NK-92 (cell line): Measurements from ENCODE around the gene ASZ1.

Experiments
- DNase-seq: peaks from one replicate; lab custom pipeline; 2025; ENCODE audit not compliant: unreplicated experiment; lab: John Stamatoyannopoulos, UW

Gene ASZ1

DNA sequence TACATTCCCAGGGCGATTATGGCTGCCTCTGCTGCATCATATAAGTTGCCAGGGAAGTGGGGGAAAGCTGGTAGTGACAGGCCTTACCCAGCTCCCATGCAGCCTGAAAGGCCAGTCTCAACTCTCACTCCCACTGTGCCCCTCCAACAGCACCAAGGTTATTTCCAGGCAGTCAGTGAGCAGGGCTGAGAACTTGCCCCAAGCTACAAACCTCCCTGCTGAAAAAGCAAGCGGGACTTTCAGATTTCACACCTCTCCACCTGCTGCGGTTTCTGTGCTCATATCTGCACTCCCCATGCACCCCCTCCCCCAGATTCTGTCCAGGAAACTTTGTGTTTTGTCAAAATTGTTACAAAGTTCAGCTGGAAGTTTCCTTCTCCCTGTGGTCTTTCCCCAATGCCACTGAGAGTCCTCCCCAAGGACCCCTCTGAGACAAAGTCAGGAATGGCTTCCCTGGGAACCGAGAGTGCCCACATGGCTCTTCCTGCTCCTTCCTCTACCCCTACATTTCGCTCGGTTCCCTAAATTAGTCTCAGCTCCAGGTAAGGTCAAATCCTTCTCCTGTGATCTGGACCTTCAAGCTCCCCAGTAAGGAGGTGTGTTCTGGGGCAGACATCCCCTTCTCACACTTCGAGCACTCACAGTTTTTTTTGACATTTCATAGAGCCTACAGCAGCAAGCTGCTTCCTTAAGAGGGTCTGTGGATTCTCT, 79.2 kb downstream of the ASZ1 start:
- no peak for DNase-seq

DNA sequence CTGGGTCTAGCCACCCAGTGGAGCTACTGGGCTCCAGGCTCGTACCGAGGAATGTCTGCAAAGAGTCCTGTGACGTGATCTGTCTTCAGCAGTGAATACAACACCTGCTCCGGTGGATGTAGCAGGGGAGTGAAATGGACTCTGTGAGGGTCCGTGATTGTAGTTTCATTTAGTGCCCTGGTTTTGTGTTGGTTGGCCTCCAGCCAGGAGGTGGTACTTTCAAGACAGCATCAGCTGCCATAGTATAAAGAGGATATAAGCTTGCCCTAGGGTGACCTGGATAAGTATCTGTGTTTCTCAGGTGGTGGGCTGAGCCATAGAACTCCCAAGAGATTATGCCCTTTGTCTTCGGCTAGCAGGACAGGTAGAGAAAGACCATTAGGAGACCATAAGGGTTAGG, 79.8 kb downstream of the ASZ1 start:
- no peak for DNase-seq

DNA sequence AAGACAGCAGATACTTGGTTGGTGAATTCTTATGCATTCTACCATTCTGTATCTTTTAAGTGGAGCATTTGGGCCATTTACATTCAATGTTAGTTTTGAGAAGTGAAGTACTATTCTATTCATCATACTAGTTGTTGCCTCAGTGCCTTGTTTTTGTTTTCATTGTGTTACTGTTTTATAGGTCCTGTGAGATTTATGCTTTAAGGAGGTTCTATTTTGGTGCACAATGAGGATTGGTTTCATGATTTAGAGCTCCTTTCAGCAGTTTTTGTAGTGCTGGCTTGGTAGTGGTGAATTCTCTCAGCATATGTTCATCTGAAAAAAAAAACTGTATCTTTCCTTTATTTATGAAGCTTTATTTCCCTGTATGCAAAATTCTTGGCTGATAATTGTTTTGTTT, 81.1 kb downstream of the ASZ1 start:
- DNase-seq, result no peak

DNA sequence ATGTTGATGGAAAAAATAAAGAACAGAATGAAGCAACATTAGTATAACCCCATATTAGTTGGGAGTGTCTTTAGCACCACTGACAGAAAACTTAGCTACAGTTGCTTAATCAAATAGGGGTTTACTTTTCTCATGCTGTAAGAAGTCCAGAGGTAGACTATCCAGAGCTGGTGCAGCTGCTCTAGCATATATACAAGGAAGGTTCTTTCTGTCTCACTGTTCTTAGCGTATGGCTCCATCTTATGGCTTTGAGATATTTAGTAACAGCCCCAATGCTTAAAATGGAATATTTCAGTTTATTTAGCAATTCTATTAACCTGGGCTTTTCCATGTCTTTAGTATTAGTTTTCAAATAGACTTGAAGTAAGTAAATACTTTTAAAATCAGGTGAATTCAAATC, 89.3 kb downstream of the ASZ1 start:
- DNase-seq, result no peak

GRCh38 chr7:117333168-117333567, 94.1 kb downstream of the ASZ1 start:
- no peak for DNase-seq

- DNase-seq, result no peak
Observed at GRCh38 chr7:117332031-117332430, 95.3 kb downstream of the ASZ1 start.

GRCh38 chr7:117325836-117326235, 101.5 kb downstream of the ASZ1 start:
- no peak for DNase-seq

- no peak for DNase-seq
Observed at GRCh38 chr7:117324960-117325359, 102.3 kb downstream of the ASZ1 start.

DNA sequence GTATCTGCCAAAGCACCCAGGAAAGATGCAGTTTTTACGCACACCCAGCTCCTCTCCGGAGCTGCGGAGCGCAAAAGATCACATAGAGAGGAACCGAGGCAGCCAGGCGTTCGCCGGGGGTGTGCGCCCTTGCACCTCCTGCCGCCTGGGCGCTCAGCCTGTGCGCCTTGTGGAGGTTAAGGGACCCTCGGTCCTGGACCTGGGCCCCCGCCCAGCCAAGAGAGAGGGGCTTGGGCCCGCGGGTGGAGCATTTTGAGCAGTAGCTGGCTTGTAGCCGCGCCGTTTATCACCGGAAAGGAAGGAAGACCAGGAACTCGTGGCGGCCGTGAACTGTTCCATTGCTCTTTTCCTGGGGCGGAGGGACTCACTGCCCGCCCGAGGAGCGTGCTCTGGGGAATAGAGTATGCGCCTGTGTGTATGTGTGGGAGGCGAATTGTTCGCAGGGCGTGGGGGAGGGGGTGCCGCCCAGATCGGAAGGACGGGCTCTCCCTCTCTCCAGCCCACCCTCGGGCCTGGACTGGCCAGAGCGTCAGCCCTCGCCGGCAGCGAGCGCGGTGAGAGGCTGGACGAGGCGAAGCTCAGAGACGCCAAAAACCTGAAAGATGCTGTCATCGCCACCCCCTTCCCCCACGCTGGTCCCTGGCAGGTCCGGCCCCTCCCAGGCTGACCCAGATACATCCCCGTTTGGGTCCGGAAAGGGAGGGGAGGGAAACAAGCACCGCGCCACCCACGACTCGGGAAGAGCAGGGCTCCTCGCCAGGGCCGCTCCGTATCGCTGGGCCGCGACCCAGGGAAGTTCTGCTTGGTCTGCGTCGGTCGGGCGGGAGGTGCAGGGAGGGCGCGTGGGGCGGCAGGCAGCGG, 103.2 kb downstream of the ASZ1 start:
- DNase-seq, result no peak

DNA sequence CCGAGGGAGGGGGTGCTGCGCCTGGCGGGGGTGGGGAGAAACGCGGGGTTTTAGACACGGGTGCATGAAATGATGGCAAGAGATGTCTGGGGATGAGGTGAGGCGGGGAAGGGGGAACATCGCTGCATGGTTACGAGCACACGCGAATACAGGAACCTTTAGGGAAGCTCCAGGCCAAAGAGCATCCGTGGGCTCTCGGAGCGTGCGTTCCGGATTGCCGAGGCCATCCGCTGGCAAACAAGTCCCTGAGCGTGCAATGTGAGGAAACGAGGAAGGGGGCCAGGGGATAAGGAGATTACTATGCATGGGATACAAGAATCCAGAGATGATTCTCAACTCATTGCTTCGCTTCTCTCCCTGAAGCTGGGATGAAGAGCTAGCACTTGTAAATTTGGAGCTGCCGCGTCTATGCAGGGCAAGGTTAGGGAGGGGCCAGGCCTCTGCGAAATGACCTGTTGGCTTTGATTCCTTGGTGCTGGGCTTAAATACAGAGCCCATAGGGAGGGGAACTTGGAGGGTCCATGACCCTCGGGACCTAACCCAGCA, 103.9 kb downstream of the ASZ1 start:
- DNase-seq, result no peak

DNA sequence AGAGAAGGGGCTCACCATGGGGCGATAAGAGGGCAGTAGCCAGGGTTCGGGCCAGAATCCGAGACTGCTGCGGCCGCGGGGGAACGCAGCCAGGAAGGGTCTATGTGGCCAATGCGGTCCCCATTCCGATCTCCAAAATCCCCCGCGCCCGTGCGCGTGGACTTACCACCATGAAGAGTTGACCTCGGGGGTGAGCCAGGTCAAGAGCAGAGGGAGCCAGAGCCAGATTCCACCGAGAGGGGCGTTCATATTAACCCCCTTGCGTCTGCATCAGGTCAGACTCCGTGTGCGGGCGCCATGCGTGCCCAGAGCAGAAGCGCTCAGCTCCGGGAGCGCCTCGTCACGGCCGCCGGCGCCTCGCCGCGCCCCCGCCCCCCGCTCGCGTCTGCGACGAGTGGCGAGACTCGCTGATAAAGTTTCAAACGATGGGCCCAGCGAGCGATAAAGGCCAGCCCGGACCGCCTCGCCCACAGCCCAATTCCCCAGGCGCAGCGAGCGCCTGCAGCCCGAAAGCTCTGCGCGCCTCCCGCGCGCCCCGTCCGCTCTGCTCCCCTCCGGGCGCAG, 104.5 kb downstream of the ASZ1 start, which contains the start of gene WNT2:
WNT2 (minus strand) TSS at position 318 of the 564 bp plus-strand sequence; CDS start at position 249, 69 bp downstream.
- no peak for DNase-seq

DNA sequence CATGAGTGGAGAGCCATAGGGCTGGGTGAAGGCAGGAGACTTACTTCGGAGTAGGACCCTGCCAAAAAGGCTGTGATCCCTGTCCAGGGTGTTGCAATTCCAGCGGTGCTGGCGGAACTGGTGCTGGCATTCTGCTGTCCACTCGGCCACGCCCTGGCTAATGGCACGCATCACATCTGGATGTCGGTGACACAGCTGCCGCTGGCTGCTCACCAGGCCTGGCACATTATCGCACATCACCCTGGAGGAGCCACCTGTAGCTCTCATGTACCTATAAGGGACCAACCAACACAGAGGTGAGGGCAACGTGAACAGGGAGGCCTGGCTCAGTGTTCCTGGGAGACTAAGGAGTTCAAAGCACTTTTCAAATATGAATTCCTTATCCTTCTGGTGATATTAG, 106.8 kb downstream of the ASZ1 start:
- no peak for DNase-seq

DNA sequence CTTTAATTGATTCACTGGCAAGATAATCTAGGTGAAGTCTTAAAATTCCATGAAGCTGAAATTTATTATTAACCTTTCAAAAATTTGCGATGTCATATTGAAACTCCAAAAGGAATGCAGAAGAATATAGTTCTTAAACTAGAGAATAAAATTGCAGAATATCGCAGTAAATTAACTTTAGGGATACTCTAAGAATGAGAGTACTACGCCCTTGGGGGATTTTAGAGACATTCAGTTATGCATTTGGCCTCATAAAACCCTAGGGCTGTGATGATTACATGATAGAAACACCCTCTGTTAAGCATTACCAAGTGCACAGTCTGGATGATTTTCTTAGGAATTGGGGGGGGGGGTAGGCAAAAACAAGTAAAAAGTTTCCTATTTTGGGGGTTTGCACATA, 108.1 kb downstream of the ASZ1 start:
- DNase-seq, result no peak

DNA sequence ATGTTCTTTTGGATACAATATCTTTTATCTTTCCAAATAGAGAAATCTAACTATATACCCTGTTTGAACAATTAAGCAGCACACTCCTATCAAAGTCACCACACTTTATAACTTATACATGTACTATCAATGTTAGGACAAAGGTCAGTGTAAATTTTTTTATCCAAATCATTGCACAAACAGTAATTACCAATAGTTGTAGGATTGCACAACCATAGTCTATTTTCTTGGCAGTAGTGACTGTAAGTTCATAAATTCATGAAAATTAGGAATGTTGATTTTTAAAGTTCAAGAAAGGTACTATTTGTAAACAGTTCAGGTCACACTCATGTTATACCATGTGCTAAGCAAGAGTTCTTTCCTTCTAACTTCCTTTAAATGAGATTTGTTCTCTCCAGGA, 113.7 kb downstream of the ASZ1 start:
- no peak for DNase-seq
